Keratinocyte (primary cell): ENCODE measurements around the gene GRAMD1A. TPM values are rescaled to one million over a fixed set of nuclear protein-coding genes. Genes with fewer than 3 reads are reported as not detected.

ENCODE experiments used
- DNase-seq: peaks from one replicate; pipeline ENCODE4 v3.0.0-alpha.2; 2011; ENCODE audit warnings: low read depth, missing footprints, low spot score
- FAIRE-seq: peaks from 2 replicates; lab custom pipeline; 2011; peaks lifted over from hg19 to GRCh38; lab: Jason Lieb, UNC
- H2AFZ ChIP-seq: 2 replicates; pipeline ENCODE4 v1.6.0; 2012; ENCODE audit warnings: low read length, control low read depth, inconsistent platforms; ENCODE audit not compliant: control insufficient read depth
- H3K27ac ChIP-seq: 2 replicates; pipeline ENCODE4 v1.5.1; 2011; ENCODE audit warnings: low read length; ENCODE audit not compliant: control insufficient read depth, insufficient read depth
- H3K27me3 ChIP-seq: 3 replicates; pipeline ENCODE4 v1.6.0; 2011; ENCODE audit warnings: low read length; ENCODE audit not compliant: control insufficient read depth, insufficient read depth; ENCODE audit errors: extremely low read depth
- H3K36me3 ChIP-seq, 2 experiments: 2 replicates in 1 of 2; 3 replicates in 1 of 2; pipeline ENCODE4 v1.5.1; 2011; ENCODE audit warnings: low read length in 2 of 2, mild to moderate bottlenecking in 1 of 2; ENCODE audit not compliant: control insufficient read depth in 2 of 2, insufficient read depth in 2 of 2; ENCODE audit errors: extremely low read depth in 1 of 2
- H3K4me1 ChIP-seq: 3 replicates; pipeline ENCODE4 v1.5.1; 2011; ENCODE audit warnings: low read length; ENCODE audit not compliant: control insufficient read depth, insufficient read depth; ENCODE audit errors: extremely low read depth
- H3K4me2 ChIP-seq: 3 replicates; pipeline ENCODE4 v1.6.0; 2011; ENCODE audit warnings: low read depth, low read length; ENCODE audit not compliant: control insufficient read depth, insufficient read depth; ENCODE audit errors: extremely low read depth
- H3K4me3 ChIP-seq, 3 experiments: fragments of 200-600 bp in 1 of 3; sonication (generic) in 1 of 3; 2 replicates in 2 of 3; 3 replicates in 1 of 3; pipeline ENCODE4 v1.5.1; 2011 to 2016; ENCODE audit warnings: low read length in 3 of 3, mild to moderate bottlenecking in 3 of 3, control low read depth in 2 of 3, inconsistent platforms in 1 of 3, low read depth in 1 of 3, mixed read lengths in 1 of 3, mixed run types in 1 of 3, moderate library complexity in 1 of 3; ENCODE audit not compliant: control insufficient read depth in 2 of 3, insufficient read depth in 2 of 3; ENCODE audit errors: extremely low read depth in 1 of 3
- H3K79me2 ChIP-seq: 2 replicates; pipeline ENCODE4 v1.6.0; 2012; ENCODE audit warnings: low read length; ENCODE audit not compliant: control insufficient read depth, insufficient read depth
- H3K9ac ChIP-seq: 3 replicates; pipeline ENCODE4 v1.6.0; 2011; ENCODE audit warnings: low read length; ENCODE audit not compliant: control insufficient read depth, insufficient read depth; ENCODE audit errors: extremely low read depth
- H3K9me1 ChIP-seq: 3 replicates; pipeline ENCODE4 v1.6.0; 2011; ENCODE audit warnings: low read length; ENCODE audit not compliant: control insufficient read depth, insufficient read depth; ENCODE audit errors: extremely low read depth
- H3K9me3 ChIP-seq: 2 replicates; pipeline ENCODE4 v1.5.1; 2012; ENCODE audit warnings: low read depth, low read length; ENCODE audit not compliant: control insufficient read depth
- H4K20me1 ChIP-seq: 3 replicates; pipeline ENCODE4 v1.6.0; 2011; ENCODE audit warnings: low read length; ENCODE audit not compliant: control insufficient read depth, insufficient read depth; ENCODE audit errors: extremely low read depth
- EZH2 ChIP-seq: IDR thresholded peaks from one replicate; pipeline ENCODE4 v1.6.1; 2012; ENCODE audit warnings: inconsistent platforms, mild to moderate bottlenecking, low read length, moderate library complexity
- dilution Hi-C: fragments of 300-500 bp; cut with MboI; formaldehyde crosslinking; loops from one replicate; pipeline ENCODE4 v1.7.0; 2020; ENCODE audit warnings: low sequenced_read_pairs; ENCODE audit not compliant: extremely low pct_ligation_motif_present
- polyA plus RNA-seq, 5 experiments: library from polyadenylated mRNA; depleted of rRNA in 3 of 5; stranded (reverse) in 3 of 5; stranded (forward) in 1 of 5; unstranded in 1 of 5; fragments of >200 nt; gene quantifications; 1 replicate in 1 of 5; 2 replicates in 3 of 5; 3 replicates in 1 of 5; pipeline versions ENCODE4 v1.2.1 to v1.2.3, GENCODE V29; 2011 to 2012; ENCODE audit warnings: missing spikeins in 2 of 5, low read depth in 1 of 5, low replicate concordance in 1 of 5
- TF ChIP-seq, protein P1 (sequence below), 3 experiments: IDR thresholded peaks in 1 of 3; conservative IDR thresholded peaks in 1 of 3; optimal IDR thresholded peaks in 1 of 3; 2 replicates in 2 of 3; 3 replicates in 1 of 3; pipeline versions ENCODE3 to v1.5.1; 2011; ENCODE audit warnings: low read length in 3 of 3, mild to moderate bottlenecking in 3 of 3, moderate library complexity in 2 of 3, control low read depth in 1 of 3, inconsistent platforms in 1 of 3; ENCODE audit not compliant: insufficient read depth in 2 of 3; ENCODE audit errors: extremely low read depth in 1 of 3

GRAMD1A gene
- polyA plus RNA-seq, 1 donor (not counting 4 experiments of a cell fraction or from before 2014, with no cell fraction given), result 24.6 TPM

DNA sequence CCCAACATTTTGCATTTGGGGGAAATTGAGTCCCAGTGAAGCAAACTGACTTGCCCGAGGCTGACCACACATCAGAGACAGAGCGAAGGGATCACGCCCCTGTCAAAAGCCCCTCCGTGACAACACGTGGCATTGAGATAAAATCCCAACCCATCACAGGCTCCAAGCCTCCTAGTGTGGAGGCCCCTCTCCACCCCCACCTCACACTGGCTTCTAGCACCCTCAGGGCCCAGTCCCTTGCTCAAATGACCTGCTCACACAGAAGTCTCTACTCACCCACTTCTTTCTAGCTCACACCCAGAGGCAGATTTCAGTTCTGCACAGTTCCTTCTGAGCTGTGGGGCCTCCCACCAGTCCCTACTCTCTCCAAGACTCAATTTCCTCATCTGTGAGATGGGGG lies 51.7 kb downstream of the GRAMD1A start:
- DNase-seq, result no peak
- H3K4me3 ChIP-seq, result no peak overlapping the region

DNA sequence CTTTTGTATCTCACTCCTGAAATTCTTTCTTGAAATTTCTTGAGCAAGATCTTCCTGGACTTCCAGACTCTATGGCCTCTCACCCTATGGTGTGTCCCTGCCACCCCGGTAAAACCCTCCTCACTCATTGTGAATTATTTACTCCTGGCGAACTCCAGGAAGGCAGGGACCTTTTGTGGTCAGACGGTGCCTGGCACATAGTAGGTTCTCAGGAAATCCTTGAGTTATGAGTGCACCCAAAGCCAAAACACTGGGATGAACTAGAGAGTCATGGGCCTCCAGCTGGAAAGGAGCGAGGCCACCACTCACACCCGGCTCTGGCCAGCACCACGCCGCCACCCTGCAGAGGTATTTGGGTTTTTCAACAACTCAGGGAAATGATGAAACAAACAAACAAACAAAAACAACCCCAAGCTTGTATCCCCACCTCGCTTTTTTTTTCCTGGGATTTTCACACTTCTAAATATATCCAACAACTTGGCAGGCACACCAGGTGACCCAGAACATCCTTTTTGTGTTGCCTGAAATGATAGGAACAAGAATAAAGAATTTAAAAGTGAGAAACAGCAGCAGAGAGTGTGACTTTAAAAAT lies 52.6 kb downstream of the GRAMD1A start:
- H3K4me3 ChIP-seq, result no peak overlapping the region
- H4K20me1 ChIP-seq, result no peaks in the 10 kb centered on the region
- DNase-seq (no peak), FAIRE-seq (no peak)
- no peaks in the 10 kb centered on the region for H3K9me1 ChIP-seq
- no peak overlapping the region for H3K4me2 ChIP-seq
- no peak overlapping the region for H2AFZ ChIP-seq
- H3K27me3 ChIP-seq, result no peaks in the 10 kb centered on the region
- dilution Hi-C loops, result no loop called here
- no peak overlapping the region for H3K9ac ChIP-seq
- TF ChIP-seq, protein P1, sequence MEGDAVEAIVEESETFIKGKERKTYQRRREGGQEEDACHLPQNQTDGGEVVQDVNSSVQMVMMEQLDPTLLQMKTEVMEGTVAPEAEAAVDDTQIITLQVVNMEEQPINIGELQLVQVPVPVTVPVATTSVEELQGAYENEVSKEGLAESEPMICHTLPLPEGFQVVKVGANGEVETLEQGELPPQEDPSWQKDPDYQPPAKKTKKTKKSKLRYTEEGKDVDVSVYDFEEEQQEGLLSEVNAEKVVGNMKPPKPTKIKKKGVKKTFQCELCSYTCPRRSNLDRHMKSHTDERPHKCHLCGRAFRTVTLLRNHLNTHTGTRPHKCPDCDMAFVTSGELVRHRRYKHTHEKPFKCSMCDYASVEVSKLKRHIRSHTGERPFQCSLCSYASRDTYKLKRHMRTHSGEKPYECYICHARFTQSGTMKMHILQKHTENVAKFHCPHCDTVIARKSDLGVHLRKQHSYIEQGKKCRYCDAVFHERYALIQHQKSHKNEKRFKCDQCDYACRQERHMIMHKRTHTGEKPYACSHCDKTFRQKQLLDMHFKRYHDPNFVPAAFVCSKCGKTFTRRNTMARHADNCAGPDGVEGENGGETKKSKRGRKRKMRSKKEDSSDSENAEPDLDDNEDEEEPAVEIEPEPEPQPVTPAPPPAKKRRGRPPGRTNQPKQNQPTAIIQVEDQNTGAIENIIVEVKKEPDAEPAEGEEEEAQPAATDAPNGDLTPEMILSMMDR (optimal IDR thresholded peaks at IDR 0.05 in 1 of 3, IDR thresholded peaks at IDR 0.05 in 1 of 3, conservative IDR thresholded peaks at IDR 0.05 in 1 of 3; ENCODE audit: extremely low read depth in 1 of 3, insufficient read depth in 2 of 3, low read length in 3 of 3), result no peak
- TF ChIP-seq EZH2, result no peak
- no peaks in the 10 kb centered on the region for H3K4me1 ChIP-seq
- H3K27ac ChIP-seq, result no peak overlapping the region
- no peaks in the 10 kb centered on the region for H3K79me2 ChIP-seq
- H3K36me3 ChIP-seq, result no peaks in the 10 kb centered on the region
- H3K9me3 ChIP-seq, result no peaks in the 10 kb centered on the region

More for the DNA sequence above, 51.7 kb downstream of the GRAMD1A start:
- no peaks in the 10 kb centered on the region for H3K9me3 ChIP-seq
- no peaks in the 10 kb centered on the region for H3K9me1 ChIP-seq
- H3K4me2 ChIP-seq, result no peak overlapping the region
- H2AFZ ChIP-seq, result no peak overlapping the region
- FAIRE-seq, result no peak
- no peak overlapping the region for H3K9ac ChIP-seq
- dilution Hi-C loops, result no loop called here
- H3K27me3 ChIP-seq, result no peaks in the 10 kb centered on the region
- H4K20me1 ChIP-seq, result no peaks in the 10 kb centered on the region
- no peaks in the 10 kb centered on the region for H3K4me1 ChIP-seq
- no peaks in the 10 kb centered on the region for H3K79me2 ChIP-seq
- H3K27ac ChIP-seq, result no peak overlapping the region
- no peaks in the 10 kb centered on the region for H3K36me3 ChIP-seq
- no peak for TF ChIP-seq EZH2
- TF ChIP-seq, protein P1 (optimal IDR thresholded peaks at IDR 0.05 in 1 of 3, IDR thresholded peaks at IDR 0.05 in 1 of 3, conservative IDR thresholded peaks at IDR 0.05 in 1 of 3; ENCODE audit: extremely low read depth in 1 of 3, insufficient read depth in 2 of 3, low read length in 3 of 3), result no peak
